ENCODE results near the gene P4HA1.

The P4HA1 gene

GRCh38 chr10:72976886-72977285 is 119.8 kb downstream of the P4HA1 start:
- no peak for DNase-seq

All from left hindlimb (tissue), 1 donor.